ENCODE data around the gene SMR3A. TPM values are rescaled to one million over a fixed set of nuclear protein-coding genes. Genes with fewer than 3 reads are reported as not detected.
A peak's percentile ranks its signal among the peaks of the same experiment; 100 is the strongest.

The SMR3A gene
- total and polyA plus RNA-seq, 4 donors: not detected

- no peaks in the 10 kb centered on the region for H3K9me3 ChIP-seq (ENCODE audit: control insufficient read depth in 4 of 4, insufficient read depth in 3 of 4, low read length in 3 of 4)
- H3K27ac ChIP-seq (ENCODE audit: low read depth in 1 of 2, low read length in 1 of 2): no peak overlapping the region
- H3K9ac ChIP-seq (ENCODE audit: insufficient read depth in 1 of 2, low read length in 2 of 2): no peak overlapping the region
- DNase-seq: no peak
- H3K27me3 ChIP-seq (ENCODE audit: control insufficient read depth in 3 of 3, insufficient read depth in 3 of 3, low read length in 2 of 3): no peaks in the 10 kb centered on the region
- WGBS, 2 donors: 86 to 87% methylated on average over 4 of the region's 4 CpGs
- H3K36me3 ChIP-seq (ENCODE audit: control insufficient read depth in 4 of 4, insufficient read depth in 4 of 4, low read length in 4 of 4): no peaks in the 10 kb centered on the region
- no peak for ATAC-seq (ENCODE audit: insufficient read depth, low FRiP score)
- TF ChIP-seq, protein P1, sequence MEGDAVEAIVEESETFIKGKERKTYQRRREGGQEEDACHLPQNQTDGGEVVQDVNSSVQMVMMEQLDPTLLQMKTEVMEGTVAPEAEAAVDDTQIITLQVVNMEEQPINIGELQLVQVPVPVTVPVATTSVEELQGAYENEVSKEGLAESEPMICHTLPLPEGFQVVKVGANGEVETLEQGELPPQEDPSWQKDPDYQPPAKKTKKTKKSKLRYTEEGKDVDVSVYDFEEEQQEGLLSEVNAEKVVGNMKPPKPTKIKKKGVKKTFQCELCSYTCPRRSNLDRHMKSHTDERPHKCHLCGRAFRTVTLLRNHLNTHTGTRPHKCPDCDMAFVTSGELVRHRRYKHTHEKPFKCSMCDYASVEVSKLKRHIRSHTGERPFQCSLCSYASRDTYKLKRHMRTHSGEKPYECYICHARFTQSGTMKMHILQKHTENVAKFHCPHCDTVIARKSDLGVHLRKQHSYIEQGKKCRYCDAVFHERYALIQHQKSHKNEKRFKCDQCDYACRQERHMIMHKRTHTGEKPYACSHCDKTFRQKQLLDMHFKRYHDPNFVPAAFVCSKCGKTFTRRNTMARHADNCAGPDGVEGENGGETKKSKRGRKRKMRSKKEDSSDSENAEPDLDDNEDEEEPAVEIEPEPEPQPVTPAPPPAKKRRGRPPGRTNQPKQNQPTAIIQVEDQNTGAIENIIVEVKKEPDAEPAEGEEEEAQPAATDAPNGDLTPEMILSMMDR (IDR thresholded peaks at IDR 0.05; ENCODE audit: control extremely low read depth, extremely low read depth): no peak
- H3K4me3 ChIP-seq: no peak overlapping the region
- H3K4me1 ChIP-seq (ENCODE audit: control insufficient read depth in 5 of 5, insufficient read depth in 5 of 5, low read length in 5 of 5): no peaks in the 10 kb centered on the region
Measured at GRCh38 chr4:70371987-70372386, 11.4 kb downstream of the SMR3A start.

- Histone ChIP-seq H3K27ac (ENCODE audit: low read depth in 1 of 2, low read length in 1 of 2) (no peak overlapping the region), H3K9me3 (ENCODE audit: control insufficient read depth in 4 of 4, insufficient read depth in 3 of 4, low read length in 3 of 4) (no peaks in the 10 kb centered on the region), H3K9ac (ENCODE audit: insufficient read depth in 1 of 2, low read length in 2 of 2) (no peak overlapping the region), H3K27me3 (ENCODE audit: control insufficient read depth in 3 of 3, insufficient read depth in 3 of 3, low read length in 2 of 3) (no peaks in the 10 kb centered on the region), H3K4me3 (no peak overlapping the region), H3K36me3 (ENCODE audit: control insufficient read depth in 4 of 4, insufficient read depth in 4 of 4, low read length in 4 of 4) (no peaks in the 10 kb centered on the region), H3K4me1 (ENCODE audit: control insufficient read depth in 5 of 5, insufficient read depth in 5 of 5, low read length in 5 of 5) (no peaks in the 10 kb centered on the region)
- no peak for DNase-seq
- ATAC-seq (ENCODE audit: insufficient read depth, low FRiP score): no peak
- WGBS, 2 donors: 84 to 85% methylated on average over 3 of the region's 3 CpGs
- TF ChIP-seq, protein P1 (IDR thresholded peaks at IDR 0.05; ENCODE audit: control extremely low read depth, extremely low read depth): no peak
Measured at GRCh38 chr4:70372760-70373159, 12.2 kb downstream of the SMR3A start.

DNA sequence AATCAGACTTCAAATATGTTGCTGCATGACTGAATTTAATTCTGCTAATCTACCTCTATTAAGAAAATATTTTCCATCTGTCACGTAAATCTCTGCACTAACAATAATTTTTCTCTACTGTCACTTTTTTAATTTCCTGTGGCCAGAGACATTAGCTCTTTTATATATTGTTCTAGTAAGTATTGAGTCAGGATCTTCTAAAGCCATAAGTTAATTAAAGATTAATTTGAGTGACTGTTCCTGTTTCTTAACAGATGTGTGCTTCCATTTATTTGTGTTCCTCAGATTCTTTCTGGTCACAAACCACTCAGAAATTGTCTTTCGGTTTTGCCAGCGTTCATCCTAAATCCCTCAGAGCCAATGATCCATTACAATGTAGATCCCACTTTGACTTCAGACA lies 20.0 kb downstream of the SMR3A start:
- Histone ChIP-seq H3K9me3 (ENCODE audit: control insufficient read depth in 4 of 4, insufficient read depth in 3 of 4, low read length in 3 of 4) (no peaks in the 10 kb centered on the region), H3K27ac (ENCODE audit: low read depth in 1 of 2, low read length in 1 of 2) (no peak overlapping the region), H3K27me3 (ENCODE audit: control insufficient read depth in 3 of 3, insufficient read depth in 3 of 3, low read length in 2 of 3) (no peaks in the 10 kb centered on the region), H3K4me1 (ENCODE audit: control insufficient read depth in 5 of 5, insufficient read depth in 5 of 5, low read length in 5 of 5) (no peaks in the 10 kb centered on the region), H3K36me3 (ENCODE audit: control insufficient read depth in 4 of 4, insufficient read depth in 4 of 4, low read length in 4 of 4) (no peaks in the 10 kb centered on the region), H3K4me3 (no peak overlapping the region), H3K9ac (ENCODE audit: insufficient read depth in 1 of 2, low read length in 2 of 2) (no peak overlapping the region)
- peak in 1 of 3 donors; percentile 14 for DNase-seq
- TF ChIP-seq, protein P1 (IDR thresholded peaks at IDR 0.05; ENCODE audit: control extremely low read depth, extremely low read depth): no peak
- no peak for ATAC-seq (ENCODE audit: insufficient read depth, low FRiP score)
- WGBS, 2 donors: 79 to 88% methylated on average over 3 of the region's 3 CpGs

- Histone ChIP-seq H3K9me3 (ENCODE audit: control insufficient read depth in 4 of 4, insufficient read depth in 3 of 4, low read length in 3 of 4) (no peaks in the 10 kb centered on the region), H3K27me3 (ENCODE audit: control insufficient read depth in 3 of 3, insufficient read depth in 3 of 3, low read length in 2 of 3) (no peaks in the 10 kb centered on the region), H3K4me3 (no peak within 1 kb of the TSS), H3K9ac (ENCODE audit: insufficient read depth in 1 of 2, low read length in 2 of 2) (no peak within 1 kb of the TSS), H3K27ac (ENCODE audit: low read depth in 1 of 2, low read length in 1 of 2) (no peak within 1 kb of the TSS), H3K36me3 (ENCODE audit: control insufficient read depth in 4 of 4, insufficient read depth in 4 of 4, low read length in 4 of 4) (no peaks in the 10 kb centered on the region), H3K4me1 (ENCODE audit: control insufficient read depth in 5 of 5, insufficient read depth in 5 of 5, low read length in 5 of 5) (no peaks in the 10 kb centered on the region)
- DNase-seq (no peak), ATAC-seq (ENCODE audit: insufficient read depth, low FRiP score) (no peak)
- WGBS, 2 donors: 58 to 68% methylated on average over 5 of the region's 5 CpGs
- TF ChIP-seq, protein P1 (IDR thresholded peaks at IDR 0.05; ENCODE audit: control extremely low read depth, extremely low read depth): no peak
Measured at GRCh38 chr4:70382691-70383181, 22.2 kb downstream of the SMR3A start, which contains the start of gene SMR3B. SMR3B (plus strand) TSS chr4:70383131; CDS start chr4:70384511, 1,380 bp downstream.
